Measurements from ENCODE around the gene OXGR1.
"Not testable (repeated sequence)": the region's sequence is repeated elsewhere in the genome, so short reads cannot be mapped to it uniquely, and the experiment has no call there.

OXGR1 gene

DNA sequence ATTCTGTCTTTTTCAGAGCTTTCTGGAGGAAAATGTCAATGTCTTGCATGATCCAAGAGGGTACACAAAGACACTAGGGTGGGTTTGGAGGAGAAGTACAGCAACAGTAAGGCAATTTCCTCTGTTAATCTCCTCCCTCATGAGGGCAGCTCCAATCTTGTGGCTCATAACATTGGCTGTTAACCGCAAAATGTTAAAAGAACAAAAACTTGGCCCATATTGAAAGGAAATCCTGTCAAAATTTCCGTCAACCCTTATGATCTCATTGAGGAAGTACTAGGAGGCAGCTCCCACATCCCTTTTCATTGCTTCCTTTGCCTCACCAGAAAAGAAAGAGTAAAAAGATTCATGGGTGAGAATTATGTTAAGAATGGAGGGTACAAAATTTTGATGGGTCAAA, 11.6 kb downstream of the OXGR1 start:
- ChIA-PET CTCF (interaction anchor here (1.1 to 1.5 kb wide), 3 partner anchors 9 to 25 kb away, joined by 3 to 5 read pairs (median 3); no protein-coding TSS in a partner anchor), POLR2A (no interaction called here)
- no peak for DNase-seq (ENCODE audit: extremely low spot score)
- no peak for TF ChIP-seq CTCF (IDR thresholded peaks at IDR 0.05; ENCODE audit: control extremely low read depth, extremely low read depth, low read depth, missing control alignments)

GRCh38 chr13:96979861-96980260, 14.4 kb downstream of the OXGR1 start:
- POLR2A ChIA-PET; CTCF ChIA-PET; DNase-seq (ENCODE audit: extremely low spot score): not testable (repeated sequence)

- POLR2A ChIA-PET = no interaction called here
- no peak for DNase-seq (ENCODE audit: extremely low spot score)
- CTCF ChIA-PET = no interaction called here
These were observed 26.2 kb downstream of the OXGR1 start for GRCh38 chr13:96968027-96968426.

GRCh38 chr13:96967248-96967745, 27.0 kb downstream of the OXGR1 start:
- TF ChIP-seq CTCF (IDR thresholded peaks at IDR 0.05; ENCODE audit: control extremely low read depth, extremely low read depth, low read depth, missing control alignments) = no peak
- no peak for DNase-seq (ENCODE audit: extremely low spot score)
- ChIA-PET CTCF (interaction anchor here (1.2 to 1.6 kb wide), 2 partner anchors 12 to 18 kb away, joined by 3 to 4 read pairs; no protein-coding TSS in a partner anchor), POLR2A (no interaction called here)

More at GRCh38 chr13:96968027-96968426, 26.2 kb downstream of the OXGR1 start:
- TF ChIP-seq CTCF (IDR thresholded peaks at IDR 0.05; ENCODE audit: control extremely low read depth, extremely low read depth, low read depth, missing control alignments) = no peak

- ChIA-PET POLR2A (no interaction called here), CTCF (interaction anchor here (1.2 to 1.6 kb wide), 2 partner anchors 12 to 17 kb away, joined by 3 to 4 read pairs; no protein-coding TSS in a partner anchor)
- no peak for TF ChIP-seq CTCF (IDR thresholded peaks at IDR 0.05; ENCODE audit: control extremely low read depth, extremely low read depth, low read depth, missing control alignments)
- DNase-seq (ENCODE audit: extremely low spot score) = no peak
These were observed 27.7 kb downstream of the OXGR1 start for GRCh38 chr13:96966415-96967102.

- CTCF ChIA-PET = interaction anchor here (0.7 to 1.6 kb wide), 2 partner anchors 10 to 1354 kb away, joined by 3 to 5 read pairs; no protein-coding TSS in a partner anchor
- POLR2A ChIA-PET = no interaction called here
- DNase-seq (ENCODE audit: extremely low spot score) = no peak
- no peak for TF ChIP-seq CTCF (IDR thresholded peaks at IDR 0.05; ENCODE audit: control extremely low read depth, extremely low read depth, low read depth, missing control alignments)
These were observed 30.3 kb downstream of the OXGR1 start for GRCh38 chr13:96963786-96964475.

DNA sequence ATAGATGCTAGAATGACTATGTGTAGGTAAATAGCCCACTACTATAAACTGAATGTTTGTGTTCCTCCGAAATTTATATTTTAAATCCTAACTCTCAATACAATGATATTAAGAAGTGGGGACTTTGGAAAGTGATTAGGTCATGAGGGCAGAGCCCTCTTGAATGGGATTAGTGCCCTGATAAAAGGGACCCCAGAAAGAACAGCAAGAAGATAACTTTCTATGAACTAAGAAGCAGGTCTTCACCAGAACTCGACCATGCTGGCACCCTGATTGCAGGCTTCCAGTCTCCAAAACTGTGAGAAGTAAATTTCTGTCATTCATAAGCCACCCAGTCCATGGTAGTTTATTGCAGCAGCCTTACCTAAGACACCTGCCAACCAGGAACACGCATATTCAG, 33.9 kb downstream of the OXGR1 start:
- CTCF ChIA-PET = interaction anchor here (5.3 kb wide), 1 partner anchor 941 kb away, joined by 38 read pairs; no protein-coding TSS in a partner anchor
- no peak for TF ChIP-seq CTCF (IDR thresholded peaks at IDR 0.05; ENCODE audit: control extremely low read depth, extremely low read depth, low read depth, missing control alignments)
- POLR2A ChIA-PET = no interaction called here
- DNase-seq (ENCODE audit: extremely low spot score) = no peak

All from GM10248 (cell line).